Mesothelial cell of epicardium (in vitro differentiated cells): Measurements from ENCODE around the gene RAMP3. TPM values are rescaled to one million over a fixed set of nuclear protein-coding genes. Genes with fewer than 3 reads are reported as not detected.

ENCODE experiments used
- DNase-seq, 2 experiments: peaks; one replicate each; pipeline ENCODE4 v3.0.0; 2021; ENCODE audit warnings: low spot score in 2 of 2; ENCODE audit not compliant: unreplicated experiment in 2 of 2
- H3K27ac Mint-ChIP-seq: 2 replicates; pipeline ENCODE4 v1.8.0; 2021; ENCODE audit warnings: mixed read lengths
- H3K27me3 Mint-ChIP-seq: 2 replicates; pipeline ENCODE4 v1.8.0; 2021; ENCODE audit warnings: low read depth, mixed read lengths
- H3K36me3 Mint-ChIP-seq: 2 replicates; pipeline ENCODE4 v1.8.0; 2021; ENCODE audit warnings: mixed read lengths
- H3K4me1 Mint-ChIP-seq: 2 replicates; pipeline ENCODE4 v1.8.0; 2021; ENCODE audit warnings: mixed read lengths
- H3K4me3 Mint-ChIP-seq: 2 replicates; pipeline ENCODE4 v1.8.0; 2021; ENCODE audit warnings: mild to moderate bottlenecking, moderate library complexity, mixed read lengths
- H3K9me3 Mint-ChIP-seq: 2 replicates; pipeline ENCODE4 v1.8.0; 2021; ENCODE audit warnings: mixed read lengths
- CTCF ChIP-seq: fragments of 200-600 bp; sonication (generic); IDR thresholded peaks from one replicate; pipeline ENCODE4 v1.5.0; 2021; ENCODE audit warnings: antibody characterized with exemption; ENCODE audit not compliant: unreplicated experiment
- total RNA-seq: library from RNA; stranded (reverse); gene quantifications from 3 replicates; pipeline ENCODE4 v1.2.1, GENCODE V29; 2021

The RAMP3 gene
- total RNA-seq, 1 donor from 2014 or later = not detected

DNA sequence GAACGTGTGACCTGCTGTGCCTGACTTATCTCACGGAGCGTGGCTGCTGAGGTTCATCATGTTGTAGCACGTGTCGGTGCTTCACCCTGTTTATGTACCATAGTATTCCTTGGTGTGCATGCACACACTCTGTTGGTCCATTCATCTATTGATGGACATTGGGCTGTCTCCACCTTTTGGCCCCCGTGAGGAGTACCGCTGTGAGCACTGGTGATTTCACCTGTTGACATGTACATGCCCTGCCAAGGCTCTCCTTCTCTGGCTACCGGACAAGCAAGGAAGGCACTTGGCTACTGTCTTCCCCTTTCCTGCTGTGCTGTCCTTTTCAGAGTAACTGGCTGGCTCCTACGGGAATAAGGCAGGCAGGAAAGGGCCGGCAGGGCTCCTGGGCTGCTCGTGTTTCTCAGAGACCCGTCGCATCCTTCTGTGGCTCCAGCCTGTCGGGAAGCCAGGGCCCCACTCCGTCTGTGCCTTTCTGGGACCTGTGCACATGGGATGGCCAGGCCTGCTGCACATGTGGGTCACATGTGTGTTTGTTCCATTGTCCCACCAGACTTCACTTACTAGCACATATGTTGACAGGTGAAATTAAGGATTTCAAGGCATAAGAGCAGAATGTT lies 28.3 kb upstream of the RAMP3 start:
- Mint-ChIP-seq H3K36me3 (no peaks in the 10 kb centered on the region), H3K27ac (no peak overlapping the region), H3K27me3 (peaks cover 4% of the 10 kb centered on the region), H3K4me1 (no peaks in the 10 kb centered on the region), H3K4me3 (no peak overlapping the region), H3K9me3 (no peaks in the 10 kb centered on the region)
- TF ChIP-seq CTCF = no peak
- no peak for DNase-seq

DNA sequence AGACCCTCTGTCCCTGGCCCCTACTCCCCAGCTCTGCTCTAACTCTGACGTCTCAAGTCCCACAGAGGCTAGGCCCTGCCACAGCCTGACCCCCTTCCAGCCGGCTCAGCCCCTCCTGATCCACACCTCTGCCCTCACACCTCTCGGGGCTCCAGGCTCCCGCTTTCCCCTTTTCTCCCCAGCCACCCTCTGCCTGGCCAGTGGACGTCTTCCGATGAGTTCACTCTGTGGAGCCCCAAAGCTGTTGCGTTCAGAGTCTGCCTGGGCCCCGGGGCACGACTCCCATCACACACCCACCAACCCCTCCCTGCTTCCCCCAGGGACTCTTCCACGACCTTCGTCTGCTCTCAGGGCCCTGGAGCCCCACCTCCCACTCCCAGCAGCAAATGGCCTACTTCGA lies 27.7 kb upstream of the RAMP3 start:
- H3K4me1 Mint-ChIP-seq = no peaks in the 10 kb centered on the region
- no peak overlapping the region for H3K4me3 Mint-ChIP-seq
- no peak overlapping the region for H3K27ac Mint-ChIP-seq
- TF ChIP-seq CTCF = no peak
- no peaks in the 10 kb centered on the region for H3K9me3 Mint-ChIP-seq
- no peak for DNase-seq
- H3K36me3 Mint-ChIP-seq = no peaks in the 10 kb centered on the region
- peaks cover 4% of the 10 kb centered on the region for H3K27me3 Mint-ChIP-seq

DNA sequence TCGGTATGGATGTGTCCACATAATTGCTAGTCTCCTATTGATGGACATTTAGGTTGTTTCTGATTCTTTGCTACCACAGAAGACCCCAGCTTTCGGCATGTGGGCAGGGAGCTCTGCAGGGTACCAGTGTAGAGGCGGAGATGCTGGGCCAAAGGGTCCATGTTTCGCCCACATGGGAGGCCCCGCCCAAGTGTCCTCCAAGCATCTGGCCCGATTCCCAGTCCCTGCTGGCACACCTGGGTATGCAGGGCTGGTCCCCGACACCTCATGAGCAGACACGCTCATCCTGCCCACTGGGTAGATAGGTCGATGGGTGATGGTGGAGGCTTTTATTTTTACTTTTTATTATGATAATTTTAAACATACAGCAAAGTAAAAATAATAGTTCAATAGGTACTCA lies 26.7 kb upstream of the RAMP3 start:
- DNase-seq = no peak
- Mint-ChIP-seq H3K27me3 (peaks cover 4% of the 10 kb centered on the region), H3K27ac (no peak overlapping the region), H3K4me3 (no peak overlapping the region), H3K36me3 (no peaks in the 10 kb centered on the region), H3K9me3 (no peaks in the 10 kb centered on the region), H3K4me1 (no peaks in the 10 kb centered on the region)
- no peak for TF ChIP-seq CTCF

DNA sequence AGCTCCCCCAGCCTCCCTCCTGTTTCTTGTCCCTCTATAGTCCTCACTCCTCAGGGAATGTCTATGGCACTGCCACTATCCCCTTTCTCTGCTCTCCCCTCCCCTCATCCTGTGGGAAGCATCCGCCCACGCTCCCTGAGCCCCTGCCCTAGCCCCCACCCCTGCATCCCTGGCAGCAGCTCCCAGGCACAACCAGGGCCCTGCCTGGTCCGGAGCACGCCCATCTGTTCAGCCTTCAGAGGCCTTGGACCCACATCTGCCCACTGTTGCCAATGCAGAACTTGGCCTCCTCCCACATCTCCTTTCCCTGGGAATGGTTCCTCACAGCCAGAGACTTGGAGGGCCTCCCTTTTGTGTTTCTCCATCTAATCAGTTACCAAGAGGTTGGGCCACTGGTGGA lies 25.7 kb upstream of the RAMP3 start:
- no peaks in the 10 kb centered on the region for H3K4me1 Mint-ChIP-seq
- no peak overlapping the region for H3K27ac Mint-ChIP-seq
- peaks cover 7% of the 10 kb centered on the region for H3K27me3 Mint-ChIP-seq
- H3K9me3 Mint-ChIP-seq = no peaks in the 10 kb centered on the region
- no peak for DNase-seq
- no peaks in the 10 kb centered on the region for H3K36me3 Mint-ChIP-seq
- no peak overlapping the region for H3K4me3 Mint-ChIP-seq
- no peak for TF ChIP-seq CTCF

DNA sequence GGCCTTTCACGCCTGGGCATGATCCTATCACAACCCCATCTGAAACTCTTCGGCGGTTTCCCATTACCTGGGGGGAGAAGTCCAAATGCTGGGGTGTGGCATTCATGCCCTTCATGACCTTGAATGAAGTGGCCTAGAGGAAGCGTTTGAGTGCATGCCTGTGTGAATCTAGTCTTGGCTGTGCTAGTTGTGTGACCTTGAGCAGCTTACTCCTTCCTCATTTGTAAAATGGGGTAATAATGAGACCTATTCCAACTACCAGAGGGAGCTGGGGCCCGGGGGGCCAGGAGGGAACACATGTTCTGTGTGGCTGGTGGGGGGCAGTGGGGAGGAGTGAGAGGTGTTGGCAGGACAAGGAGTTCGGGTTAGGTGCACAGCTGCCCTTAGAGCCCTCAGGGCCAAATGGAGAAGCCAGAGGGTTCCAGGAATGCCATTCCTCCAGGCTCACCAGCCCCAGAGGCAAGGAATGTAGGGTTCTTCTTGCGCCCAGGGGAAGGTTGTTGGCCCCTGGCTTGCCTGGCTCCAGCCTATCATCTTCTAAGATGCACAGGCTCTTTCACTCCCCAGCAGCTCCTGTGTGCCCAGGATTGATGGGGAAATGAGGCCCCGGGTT lies 24.8 kb upstream of the RAMP3 start:
- Mint-ChIP-seq H3K27me3 (peaks cover 9% of the 10 kb centered on the region), H3K4me3 (no peak overlapping the region), H3K27ac (no peak overlapping the region), H3K9me3 (no peaks in the 10 kb centered on the region), H3K36me3 (no peaks in the 10 kb centered on the region), H3K4me1 (no peaks in the 10 kb centered on the region)
- no peak for TF ChIP-seq CTCF
- DNase-seq = no peak
